Measurements from ENCODE around the gene SLC5A10.
"Not testable (repeated sequence)": the region's sequence is repeated elsewhere in the genome, so short reads cannot be mapped to it uniquely, and the experiment has no call there.

Gene SLC5A10

GRCh38 chr17:18951941-18952842 lies at the start of gene SLC5A10:
Gene SLC5A10 (plus strand): TSS chr17:18952165. CDS start chr17:18952206, 41 bp downstream.
- DNase-seq (ENCODE audit: low read depth): no peak

- no peak for DNase-seq (ENCODE audit: low read depth)
Measured at GRCh38 chr17:18904482-18904881, 47.5 kb upstream of the SLC5A10 start.

GRCh38 chr17:18905226-18905625 lies 46.7 kb upstream of the SLC5A10 start:
- no peak for DNase-seq (ENCODE audit: low read depth)

GRCh38 chr17:18910326-18910725 lies 41.6 kb upstream of the SLC5A10 start:
- DNase-seq (ENCODE audit: low read depth): no peak

DNA sequence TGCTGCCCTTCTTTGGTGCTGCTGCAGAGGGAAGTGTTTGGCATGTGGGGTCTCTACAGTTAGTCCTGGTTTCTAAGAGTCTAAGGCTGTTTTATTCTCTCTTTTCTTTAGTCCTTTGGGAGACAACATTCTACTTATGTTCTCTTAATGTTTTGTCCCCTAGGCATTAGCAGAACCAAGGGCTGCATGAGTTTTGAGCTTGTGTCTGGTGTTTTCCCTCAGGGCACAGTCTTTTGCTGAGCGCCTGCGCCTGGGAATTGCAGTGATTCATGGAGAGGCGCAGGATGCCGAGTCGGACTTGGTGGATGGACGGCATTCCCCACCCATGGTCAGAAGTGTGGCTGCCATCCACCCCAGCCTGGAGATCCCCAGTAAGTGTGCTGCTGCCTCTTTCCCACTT lies 41.1 kb upstream of the SLC5A10 start:
- DNase-seq (ENCODE audit: low read depth): no peak

DNA sequence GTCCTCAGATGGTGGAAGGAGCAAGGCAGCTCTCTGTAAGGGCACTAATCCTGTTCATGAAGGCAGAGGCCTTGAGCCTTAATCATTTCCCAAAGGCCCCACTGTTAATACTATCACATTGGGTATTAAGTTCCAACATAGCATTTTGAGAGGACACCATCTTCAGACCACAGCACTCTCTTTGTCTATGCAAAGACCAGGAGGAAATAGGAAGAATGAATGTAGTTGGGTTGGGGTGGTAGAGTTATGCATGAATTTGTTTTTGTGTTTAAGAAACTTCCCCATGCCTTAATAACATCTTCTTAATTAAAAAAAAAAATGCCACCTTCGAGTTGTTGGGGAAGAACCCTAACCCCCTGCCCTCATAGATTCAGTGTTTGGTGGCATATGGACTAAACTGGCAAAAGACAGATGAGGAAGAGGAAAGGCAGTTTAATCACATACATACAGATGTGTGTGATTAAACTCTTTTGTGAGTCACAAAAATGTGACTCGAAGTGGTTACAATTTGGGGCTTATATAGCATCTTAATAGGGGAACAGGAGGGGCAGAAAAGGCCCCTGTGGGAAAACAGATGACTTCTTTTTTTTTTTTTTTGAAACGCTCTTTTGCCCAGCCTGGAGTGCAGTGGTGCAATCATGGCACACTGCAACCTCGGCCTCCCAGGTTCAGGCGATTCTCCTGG lies 35.0 kb upstream of the SLC5A10 start:
- no peak for DNase-seq (ENCODE audit: low read depth)

DNA sequence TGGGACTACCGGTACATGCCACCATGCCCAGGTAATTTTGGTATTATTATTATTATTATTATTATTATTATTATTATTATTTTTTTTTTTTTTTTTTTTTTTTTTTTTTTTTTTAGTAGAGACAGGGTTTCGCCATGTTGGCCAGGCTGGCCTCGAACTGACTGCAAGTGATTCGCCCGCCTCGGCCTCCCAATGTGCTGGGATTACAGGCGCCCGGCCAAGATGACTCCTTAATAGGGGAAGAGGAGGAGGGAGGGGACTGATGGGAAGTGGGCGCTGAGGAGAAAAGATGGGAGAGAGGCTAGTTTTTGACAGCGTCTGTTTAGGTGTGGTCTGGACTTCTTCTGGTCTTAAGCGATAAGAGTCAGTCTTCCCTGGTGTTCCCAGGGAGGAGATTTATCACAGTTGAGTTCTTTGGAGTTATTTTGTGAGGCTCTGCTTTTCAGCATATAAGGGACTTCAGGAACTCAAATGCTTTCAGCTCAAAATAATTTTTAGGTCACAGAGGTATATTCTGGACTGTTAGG lies 34.4 kb upstream of the SLC5A10 start:
- no peak for DNase-seq (ENCODE audit: low read depth)

DNA sequence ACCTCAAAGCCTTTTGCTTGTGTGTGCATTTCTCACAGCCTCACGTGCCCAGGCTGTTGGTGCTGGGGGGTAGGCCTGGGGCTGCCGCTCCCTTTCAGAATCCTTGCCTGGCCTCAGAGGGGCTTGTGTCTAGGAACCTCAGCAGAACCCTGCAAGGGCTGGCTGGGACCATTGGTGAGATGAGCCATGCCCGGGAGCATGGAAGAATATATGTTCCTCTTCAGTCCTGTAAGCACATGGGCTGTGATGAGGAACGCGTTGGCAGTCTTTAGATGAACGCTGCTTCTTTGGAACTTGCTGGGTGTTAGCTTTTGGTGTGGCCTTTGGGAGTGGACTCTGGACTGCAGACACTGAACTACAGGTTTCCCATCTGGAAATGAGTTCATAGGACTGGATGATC lies 32.0 kb upstream of the SLC5A10 start:
- no peak for DNase-seq (ENCODE audit: low read depth)

GRCh38 chr17:18920911-18921441 lies 31.0 kb upstream of the SLC5A10 start:
- no peak for DNase-seq (ENCODE audit: low read depth)

GRCh38 chr17:18921485-18921884 lies 30.5 kb upstream of the SLC5A10 start:
- DNase-seq (ENCODE audit: low read depth): no peak

DNA sequence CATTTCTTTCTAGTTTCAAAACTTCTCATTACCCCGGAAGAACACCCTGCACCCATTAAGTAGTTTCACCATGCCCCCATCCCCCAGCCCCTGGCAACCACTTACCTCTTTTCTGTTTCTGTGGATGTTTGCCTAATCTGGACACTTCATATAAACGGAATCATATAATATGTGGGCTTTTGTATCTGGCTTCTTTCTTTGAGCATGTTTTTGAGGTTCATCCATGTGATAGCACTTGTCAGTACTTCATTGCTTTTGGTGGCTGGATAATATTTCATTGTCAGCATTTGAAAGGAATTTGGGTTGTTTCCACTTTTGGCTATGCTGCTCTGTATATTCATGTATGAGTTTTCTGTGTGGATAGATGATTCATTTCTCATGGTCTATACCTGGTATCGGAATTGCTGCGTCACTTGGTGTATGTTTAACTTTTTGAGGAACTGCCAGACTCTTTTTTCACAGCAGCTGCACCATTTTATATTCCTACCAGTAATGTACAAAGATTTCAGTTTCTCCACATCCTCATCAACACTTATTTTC lies 30.0 kb upstream of the SLC5A10 start:
- DNase-seq (ENCODE audit: low read depth): no peak

- not testable (repeated sequence) for DNase-seq (ENCODE audit: low read depth)
Measured at GRCh38 chr17:18922596-18922995, 29.4 kb upstream of the SLC5A10 start.

- no peak for DNase-seq (ENCODE audit: low read depth)
Measured at GRCh38 chr17:18925187-18925586, 26.8 kb upstream of the SLC5A10 start.

- no peak for DNase-seq (ENCODE audit: low read depth)
Measured at GRCh38 chr17:18928628-18929125, 23.3 kb upstream of the SLC5A10 start.

DNA sequence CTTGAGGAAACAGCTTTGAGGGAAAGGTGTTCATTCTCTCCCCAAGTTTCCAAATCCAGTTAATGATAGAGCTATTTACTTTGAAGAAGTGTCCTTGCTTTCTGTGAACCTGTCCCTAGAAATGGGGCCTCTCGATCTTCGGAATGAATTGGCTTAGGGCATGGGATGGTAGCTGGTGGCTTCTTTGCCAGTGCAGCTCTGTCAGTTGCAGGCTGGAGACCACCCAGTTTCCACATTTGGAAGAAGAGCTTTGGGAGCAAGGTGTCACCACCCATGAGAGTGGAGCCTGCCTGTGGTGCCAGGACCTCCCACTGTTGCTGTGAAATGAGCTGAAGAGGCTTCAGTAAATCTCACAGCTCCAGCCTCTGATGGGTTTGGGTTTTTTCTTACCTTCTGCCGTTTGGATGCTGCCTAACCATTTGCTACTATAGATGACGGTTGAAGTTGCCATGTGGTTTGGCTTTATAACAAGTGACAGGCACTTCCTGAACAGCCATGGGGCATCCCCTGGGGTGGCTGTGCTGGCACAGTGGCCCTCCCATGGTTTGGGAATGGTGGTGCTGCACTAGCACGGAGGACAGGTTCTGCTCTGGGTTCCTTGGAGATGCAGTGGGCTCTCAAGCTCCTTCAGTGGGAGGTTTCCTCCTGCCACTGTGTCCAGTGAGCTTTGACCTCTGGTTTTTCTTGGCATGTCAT lies 19.5 kb upstream of the SLC5A10 start:
- no peak for DNase-seq (ENCODE audit: low read depth)

DNA sequence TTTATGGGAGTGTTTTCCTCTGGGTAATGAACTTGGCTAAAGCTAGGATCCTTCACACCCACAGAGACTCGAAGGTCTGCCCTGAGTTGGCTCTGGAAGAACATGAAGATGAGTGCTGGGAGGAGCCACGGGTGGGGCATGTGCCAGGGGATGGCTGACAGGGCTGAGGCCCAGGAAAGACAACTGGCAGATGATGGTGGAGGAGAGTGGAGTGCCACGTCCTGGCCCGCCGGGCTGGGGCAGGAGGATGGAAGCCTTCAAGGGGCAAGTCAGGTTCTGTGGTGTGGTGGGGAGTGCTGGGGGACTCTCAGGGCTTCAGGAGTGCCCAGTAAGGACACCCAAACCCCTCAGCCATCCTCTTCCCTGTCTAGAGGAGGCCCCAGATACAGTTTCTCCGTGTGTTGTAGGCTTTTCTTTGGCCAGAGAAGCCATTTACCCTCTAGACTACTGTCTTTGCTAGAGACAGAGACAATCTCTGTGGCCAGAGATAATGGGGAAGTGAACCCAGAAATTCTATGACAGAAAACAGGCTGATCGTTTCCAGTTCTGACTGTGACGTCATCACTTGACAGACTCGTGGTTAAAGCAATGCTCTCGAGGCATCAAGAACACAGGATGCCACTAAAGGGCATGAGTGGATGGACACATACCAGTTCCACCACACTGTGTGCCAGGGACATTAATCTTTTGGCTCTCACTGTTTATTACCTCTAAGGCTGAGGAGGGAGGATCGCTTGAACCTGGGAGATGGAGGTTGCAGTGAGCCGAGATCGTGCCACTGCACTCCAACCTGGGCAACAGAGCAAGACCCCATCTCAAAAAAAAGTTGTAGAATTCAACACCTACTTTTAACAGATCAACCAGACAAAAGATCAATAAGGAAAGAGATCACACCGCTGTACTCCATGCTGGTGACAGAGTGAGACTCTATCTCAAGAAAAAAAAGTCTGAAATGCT lies 18.6 kb upstream of the SLC5A10 start:
- DNase-seq (ENCODE audit: low read depth): no peak

- no peak for DNase-seq (ENCODE audit: low read depth)
Measured at GRCh38 chr17:18937981-18938691, 13.8 kb upstream of the SLC5A10 start.

GRCh38 chr17:18938692-18939023 lies 13.3 kb upstream of the SLC5A10 start:
- DNase-seq (ENCODE audit: low read depth): no peak

GRCh38 chr17:18944646-18945045 lies 7.3 kb upstream of the SLC5A10 start:
- DNase-seq (ENCODE audit: low read depth): no peak

DNA sequence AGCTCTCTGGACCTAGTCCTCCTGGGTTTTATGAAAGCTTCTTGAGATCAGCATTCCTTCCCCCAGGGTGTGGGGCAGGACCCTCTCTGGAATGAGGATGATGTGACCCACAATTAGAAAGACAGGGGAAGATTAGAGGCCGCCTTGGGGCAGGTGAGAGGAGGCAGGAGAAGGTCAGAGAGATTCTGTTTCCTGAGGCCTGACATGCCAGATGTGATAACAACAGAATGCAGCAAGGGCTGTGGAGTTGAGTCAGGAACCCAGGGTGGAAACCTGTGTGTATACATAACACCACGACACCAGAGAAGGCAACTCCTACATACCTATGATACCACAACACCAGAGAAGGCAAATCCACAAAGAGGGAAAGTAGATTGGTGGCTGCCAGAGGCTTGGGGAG lies 5.4 kb upstream of the SLC5A10 start:
- no peak for DNase-seq (ENCODE audit: low read depth)

Measured in activated gamma-delta T cell treated with anti-CD3 and anti-CD28 coated beads, Interleukin-2, amount 50 U/mL, for 16 hours (primary cell).